HK-2 (cell line): Measurements from ENCODE around the gene CST6.

ENCODE experiments used
- DNase-seq: peaks from one replicate; pipeline ENCODE4 v3.0.0-alpha.2; 2018; ENCODE audit not compliant: unreplicated experiment

CST6 gene

DNA sequence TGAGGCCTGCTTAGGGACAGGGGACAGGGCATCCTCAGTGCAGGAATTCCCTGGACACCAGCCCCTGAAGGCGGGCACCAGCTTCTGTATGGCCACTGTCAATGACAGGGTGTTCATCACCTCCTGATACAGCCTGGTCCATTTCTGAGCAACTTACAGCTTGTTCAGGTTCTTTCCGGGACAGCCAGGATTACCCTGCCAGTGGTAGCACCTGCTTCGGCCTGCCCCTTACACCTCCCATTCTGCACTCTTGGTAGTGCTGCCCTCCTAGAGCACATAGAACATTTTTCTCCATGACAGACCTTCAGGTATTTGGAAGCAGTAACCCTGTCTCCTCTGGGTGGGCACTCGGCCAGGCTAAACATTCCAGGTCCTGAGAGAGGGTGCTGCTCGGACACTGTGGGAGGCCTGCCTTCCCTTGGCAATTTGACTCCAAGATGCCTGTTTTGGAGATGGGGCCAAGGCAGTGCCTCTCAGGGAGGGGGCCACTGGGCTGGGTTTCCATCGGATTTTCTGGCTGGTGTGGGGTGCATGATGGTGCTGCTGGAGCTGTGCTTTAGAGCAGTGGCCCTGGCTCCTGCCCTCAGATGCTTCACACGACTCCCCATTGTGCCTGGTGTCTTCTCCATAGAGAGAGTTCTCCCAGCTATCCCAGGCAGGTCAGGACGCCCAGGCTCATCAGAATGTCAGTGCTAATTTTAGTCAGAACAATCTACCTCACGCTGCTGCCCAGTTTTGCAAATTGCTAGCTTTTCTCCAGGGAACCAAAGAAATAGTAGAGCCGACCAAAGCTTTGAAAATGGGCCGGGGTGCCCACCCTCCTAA, 35.9 kb downstream of the CST6 start:
- no peak for DNase-seq

DNA sequence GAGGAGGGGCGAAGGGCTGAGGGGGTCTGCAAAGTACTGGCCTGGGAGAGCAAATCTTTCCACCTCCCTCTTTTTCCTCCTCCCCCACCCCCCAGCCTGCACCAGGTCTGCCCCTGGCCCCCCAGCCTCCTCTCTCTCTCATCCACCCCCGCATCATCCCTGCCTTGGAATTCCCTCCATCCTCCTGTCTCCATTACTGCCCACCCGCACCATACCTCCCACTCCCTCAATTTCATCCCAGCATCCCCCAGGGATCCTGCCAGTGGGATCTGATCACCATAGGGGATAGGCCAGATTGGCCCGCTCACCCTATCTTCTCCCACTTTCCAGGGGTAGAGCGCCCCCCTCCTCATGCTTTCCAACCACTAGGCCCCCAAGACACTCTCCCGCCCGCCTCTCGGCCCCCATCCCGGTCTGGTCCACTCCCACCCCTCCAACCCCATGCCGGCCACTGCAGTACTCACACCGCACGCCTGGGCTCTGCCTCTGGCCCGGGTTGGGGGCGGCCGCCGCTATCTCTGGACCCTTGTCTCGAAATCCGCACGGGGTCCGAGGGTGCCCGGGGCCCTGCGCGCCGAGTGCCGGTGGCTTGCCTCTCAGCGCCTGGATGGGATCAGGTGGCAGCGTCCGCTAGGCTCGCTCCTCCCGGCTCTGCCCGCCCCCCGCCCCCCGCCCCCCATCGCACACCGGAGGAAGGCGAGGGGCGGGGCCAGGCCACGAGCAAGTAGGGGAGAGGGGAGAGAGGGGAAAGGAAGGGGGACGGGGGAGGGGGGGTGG, 36.9 kb downstream of the CST6 start, which contains the start of gene GAL3ST3:
Gene GAL3ST3, minus strand, starts transcription at position 615 of the 777 bp plus-strand sequence. CDS start 3,746 bp downstream, outside the sequence.
- DNase-seq: no peak

DNA sequence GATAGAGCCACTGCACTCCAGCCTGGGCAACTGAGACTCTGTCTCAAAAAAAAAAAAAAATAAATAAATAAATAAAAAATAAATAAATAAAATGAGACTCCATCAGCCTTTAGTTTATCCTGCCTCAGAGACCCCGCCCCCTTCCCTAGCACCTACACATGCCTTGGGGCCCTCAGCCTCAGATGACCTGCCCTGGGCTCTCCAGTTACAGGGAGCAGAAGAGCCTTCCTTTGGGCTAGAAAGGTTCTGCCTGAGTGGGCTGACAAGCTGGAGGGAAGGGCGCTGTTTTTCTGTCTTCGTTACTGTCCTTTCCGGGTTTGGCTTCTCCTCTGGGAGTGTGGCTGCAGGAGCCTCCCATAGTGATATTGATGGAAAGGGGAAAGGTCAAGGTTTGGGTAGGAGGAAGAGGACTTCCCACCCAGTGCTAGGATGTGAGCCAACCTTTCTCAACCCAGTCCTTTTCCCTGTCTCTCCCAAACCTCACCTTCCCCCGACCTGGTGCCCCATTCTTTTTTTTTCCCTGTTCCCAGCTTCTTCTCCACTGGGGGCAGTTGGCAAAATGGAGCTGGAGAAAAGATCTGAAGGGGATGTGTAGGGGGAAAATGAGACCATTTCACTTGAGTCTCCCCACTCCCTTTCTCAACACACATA, 38.9 kb downstream of the CST6 start:
- no peak for DNase-seq

DNA sequence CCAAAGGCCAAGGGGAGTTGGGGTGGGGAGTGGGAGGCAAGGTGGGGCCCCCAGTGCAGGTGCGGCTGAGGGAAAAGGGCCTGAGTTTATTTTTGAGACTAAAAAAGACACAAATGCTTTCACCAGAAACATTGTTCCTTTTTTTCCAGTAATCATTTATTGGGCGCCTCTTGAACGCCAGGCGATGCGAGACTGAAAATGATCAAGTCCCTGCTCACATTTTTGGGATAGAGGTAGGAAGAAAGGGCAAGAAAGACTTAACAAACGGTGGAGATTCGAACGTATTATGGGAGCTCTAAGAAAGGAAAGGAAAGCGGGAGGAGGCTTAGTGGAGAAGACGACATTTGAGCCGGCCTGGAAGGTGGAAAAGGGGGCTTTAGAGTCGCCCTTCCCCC, 39.6 kb downstream of the CST6 start:
- no peak for DNase-seq

DNA sequence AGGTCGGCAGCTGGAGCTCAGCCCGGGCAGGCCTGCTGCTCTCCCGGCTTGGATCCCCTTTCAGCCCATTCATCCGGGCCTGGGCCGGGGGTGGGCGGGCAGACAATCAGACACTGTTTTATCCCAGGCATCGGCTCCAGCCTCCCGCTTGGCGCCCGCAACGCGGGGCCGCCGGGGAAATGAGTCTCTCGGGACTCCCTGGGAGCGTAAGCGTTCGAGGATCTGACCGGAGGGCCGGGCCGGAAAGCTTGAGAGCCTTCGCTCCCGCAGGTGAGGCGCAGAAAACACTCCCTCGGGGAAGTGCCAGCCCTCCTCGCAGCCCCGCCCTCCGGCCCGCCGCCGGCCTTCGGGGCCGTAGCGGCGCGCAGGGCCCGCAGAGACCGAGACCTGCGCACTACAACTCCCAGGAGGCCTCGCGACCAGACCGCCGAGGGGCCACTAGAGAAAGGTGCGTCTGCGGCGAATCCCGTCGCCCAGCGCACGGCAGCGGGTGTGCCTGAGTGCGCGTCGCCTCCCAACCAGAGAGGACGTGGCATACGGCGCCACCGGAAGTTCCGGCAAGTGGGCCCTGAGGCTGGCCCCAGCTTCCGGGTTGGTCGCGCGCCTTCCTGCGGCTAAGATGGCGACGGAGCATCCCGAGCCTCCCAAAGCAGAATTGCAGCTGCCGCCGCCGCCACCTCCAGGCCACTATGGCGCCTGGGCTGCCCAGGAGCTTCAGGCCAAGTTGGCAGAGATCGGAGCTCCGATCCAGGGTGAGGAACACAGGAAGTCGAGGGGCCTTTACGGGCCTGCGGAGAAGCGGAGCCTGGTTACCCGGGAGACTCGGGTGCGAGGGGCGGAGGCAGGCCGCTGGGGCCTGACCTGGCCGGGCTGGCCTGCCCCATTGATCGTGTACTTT, 40.2 kb downstream of the CST6 start, which contains the start of gene SF3B2:
Gene SF3B2, plus strand, starts transcription at position 599 of the 898 bp plus-strand sequence. Its CDS starts 21 bp downstream, at position 620.
- DNase-seq: peak; percentile 95

DNA sequence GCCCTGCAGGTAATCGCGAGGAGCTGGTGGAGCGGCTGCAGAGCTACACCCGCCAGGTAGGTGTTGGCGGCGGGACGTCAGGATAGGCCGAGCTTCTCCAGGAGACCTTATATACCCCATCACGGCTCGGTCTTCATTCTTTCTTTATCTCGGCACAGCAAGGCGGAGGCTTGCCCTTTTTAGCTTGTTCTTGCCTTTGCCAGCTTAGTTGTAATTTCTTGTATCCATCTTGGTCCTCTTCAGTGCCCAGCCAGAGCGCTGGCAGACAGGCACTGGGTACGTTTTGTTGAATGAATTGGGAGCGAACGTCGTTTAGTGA, 40.8 kb downstream of the CST6 start:
- DNase-seq: no peak

DNA sequence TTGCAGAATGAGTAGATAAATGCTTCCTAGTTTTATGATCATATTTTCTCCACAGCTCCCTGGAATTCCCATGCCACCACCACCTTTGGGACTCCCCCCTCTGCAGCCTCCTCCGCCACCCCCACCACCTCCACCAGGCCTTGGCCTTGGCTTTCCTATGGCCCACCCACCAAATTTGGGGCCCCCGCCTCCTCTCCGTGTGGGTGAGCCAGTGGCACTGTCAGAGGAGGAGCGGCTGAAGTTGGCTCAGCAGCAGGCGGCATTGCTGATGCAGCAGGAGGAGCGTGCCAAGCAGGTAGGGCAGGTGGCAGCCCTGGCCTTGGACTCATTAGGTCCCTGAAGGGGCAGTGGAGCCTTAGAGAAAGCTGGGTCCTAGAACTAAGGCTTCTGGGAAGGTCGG, 43.2 kb downstream of the CST6 start:
- DNase-seq: no peak

DNA sequence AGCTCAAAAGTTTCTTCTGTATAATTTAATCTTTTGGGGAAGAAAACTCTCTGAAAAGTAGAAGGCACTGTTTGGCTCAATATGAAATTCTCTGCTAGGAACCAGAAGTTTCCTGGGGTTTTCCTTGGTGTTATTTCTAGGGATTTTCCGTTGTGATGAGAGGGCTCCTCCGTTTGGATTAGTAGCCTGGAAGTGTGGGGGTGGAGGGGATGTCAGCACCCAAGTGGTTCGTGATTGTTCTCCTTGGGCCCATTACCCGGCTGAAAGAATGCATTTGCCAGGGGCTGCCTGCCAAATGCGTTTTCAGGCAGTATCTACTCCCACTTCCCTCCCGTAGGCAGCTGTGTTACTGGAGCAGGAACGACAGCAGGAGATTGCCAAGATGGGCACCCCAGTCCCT, 44.7 kb downstream of the CST6 start:
- no peak for DNase-seq

DNA sequence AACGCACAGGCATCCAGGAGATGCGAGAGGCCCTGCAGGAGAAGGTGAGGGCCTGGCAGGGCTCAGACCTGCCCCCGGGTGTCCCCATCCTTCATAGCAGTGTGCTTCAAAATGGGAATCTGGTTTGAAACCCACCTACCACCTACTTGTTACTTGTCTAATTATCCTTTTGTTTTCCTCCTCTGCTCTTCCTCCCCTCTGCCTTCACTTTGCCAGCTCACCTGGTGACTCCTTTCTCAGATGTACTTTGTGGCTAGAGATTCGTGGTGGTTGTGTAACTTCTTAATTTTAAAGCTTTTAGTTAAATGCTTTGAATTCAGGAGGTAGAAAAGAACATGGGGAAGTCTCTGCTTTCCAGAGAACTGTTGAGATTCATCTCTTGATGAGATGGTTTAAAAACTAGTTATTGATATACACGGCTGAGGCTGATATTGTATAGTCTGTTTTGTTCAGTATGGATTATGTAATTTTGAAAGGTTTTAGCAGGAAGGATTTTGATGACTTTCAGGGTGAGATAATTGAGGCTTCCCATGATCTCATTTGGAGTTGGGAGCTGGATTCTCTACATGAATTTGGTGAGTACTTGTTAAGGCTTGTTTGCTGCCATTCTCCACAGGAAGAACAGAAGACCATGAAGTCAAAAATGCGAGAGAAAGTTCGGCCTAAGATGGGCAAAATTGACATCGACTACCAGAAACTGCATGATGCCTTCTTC, 48.3 kb downstream of the CST6 start:
- DNase-seq: no peak

DNA sequence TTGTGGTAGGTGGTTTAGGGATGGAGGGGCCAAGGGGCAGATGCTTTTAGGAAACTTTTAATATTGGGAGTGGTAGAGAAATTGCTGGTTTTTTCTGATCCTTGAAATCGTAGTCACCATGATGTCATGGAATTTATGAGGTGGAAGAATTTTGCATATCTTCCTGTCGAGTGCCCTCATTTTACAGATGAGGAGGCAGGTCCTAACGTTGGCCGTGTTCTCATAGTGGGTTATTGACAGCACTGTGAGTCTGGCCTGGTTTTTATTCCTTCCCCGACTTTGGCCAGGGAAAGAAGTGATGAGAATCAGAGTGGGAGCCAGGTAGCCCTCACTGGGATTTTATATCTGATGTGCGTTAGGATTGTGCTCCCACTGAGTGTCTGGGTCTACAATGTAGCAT, 49.5 kb downstream of the CST6 start:
- no peak for DNase-seq

DNA sequence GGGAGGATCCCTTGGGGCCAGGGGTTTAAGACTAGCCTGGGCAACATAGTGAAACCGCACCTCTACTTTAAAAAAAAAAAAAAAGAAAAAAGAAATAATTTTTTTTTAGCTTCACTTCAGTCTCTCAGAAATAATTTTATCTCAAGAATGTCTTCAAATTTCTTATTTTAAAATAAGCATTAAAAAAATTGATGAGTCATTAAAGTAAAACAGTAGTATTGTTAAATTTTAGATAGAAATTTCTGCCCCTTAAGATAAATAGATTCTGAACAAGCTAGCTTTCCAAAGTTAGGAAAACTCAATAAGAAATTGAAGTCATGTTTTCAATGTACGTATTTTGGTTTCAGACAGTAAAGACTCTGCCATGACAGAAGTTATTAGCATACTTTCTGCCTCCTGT, 50.6 kb downstream of the CST6 start:
- DNase-seq: no peak
